ENCODE data around the gene LTA4H. TPM values are rescaled to one million over a fixed set of nuclear protein-coding genes. Genes with fewer than 3 reads are reported as not detected.

The LTA4H gene
- total RNA-seq, 1 donor from 2014 or later: 83.5 TPM

DNA sequence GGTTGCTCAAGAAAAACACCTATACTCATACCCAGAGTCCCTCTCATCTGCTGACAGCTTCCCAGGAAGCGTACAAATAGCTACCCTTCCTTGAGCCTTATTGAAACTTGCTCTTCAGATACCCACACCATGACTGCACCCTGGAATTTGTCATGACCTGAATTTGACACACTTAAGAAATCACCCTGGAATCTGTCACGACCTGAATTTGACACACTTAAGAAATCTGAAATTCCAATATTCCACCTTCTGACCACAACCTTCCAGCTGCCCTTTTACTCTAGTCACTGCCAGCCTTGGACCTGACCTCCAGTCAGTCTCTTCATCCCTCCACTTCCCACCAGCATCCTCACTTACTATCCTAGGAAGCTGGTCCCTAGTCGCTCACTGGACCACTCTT, 38.1 kb downstream of the LTA4H start:
- H3K4me3 ChIP-seq (ENCODE audit: low read depth, low read length): no peak overlapping the region
- TF ChIP-seq, protein P1, sequence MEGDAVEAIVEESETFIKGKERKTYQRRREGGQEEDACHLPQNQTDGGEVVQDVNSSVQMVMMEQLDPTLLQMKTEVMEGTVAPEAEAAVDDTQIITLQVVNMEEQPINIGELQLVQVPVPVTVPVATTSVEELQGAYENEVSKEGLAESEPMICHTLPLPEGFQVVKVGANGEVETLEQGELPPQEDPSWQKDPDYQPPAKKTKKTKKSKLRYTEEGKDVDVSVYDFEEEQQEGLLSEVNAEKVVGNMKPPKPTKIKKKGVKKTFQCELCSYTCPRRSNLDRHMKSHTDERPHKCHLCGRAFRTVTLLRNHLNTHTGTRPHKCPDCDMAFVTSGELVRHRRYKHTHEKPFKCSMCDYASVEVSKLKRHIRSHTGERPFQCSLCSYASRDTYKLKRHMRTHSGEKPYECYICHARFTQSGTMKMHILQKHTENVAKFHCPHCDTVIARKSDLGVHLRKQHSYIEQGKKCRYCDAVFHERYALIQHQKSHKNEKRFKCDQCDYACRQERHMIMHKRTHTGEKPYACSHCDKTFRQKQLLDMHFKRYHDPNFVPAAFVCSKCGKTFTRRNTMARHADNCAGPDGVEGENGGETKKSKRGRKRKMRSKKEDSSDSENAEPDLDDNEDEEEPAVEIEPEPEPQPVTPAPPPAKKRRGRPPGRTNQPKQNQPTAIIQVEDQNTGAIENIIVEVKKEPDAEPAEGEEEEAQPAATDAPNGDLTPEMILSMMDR (IDR thresholded peaks at IDR 0.05; ENCODE audit: insufficient read depth, low read length, severe bottlenecking): no peak
- peak; percentile 30 for DNase-seq (ENCODE audit: low read depth)
- H3K27me3 ChIP-seq (ENCODE audit: control insufficient read depth, insufficient read depth, low read length): no peaks in the 10 kb centered on the region
- peaks cover 2% of the 10 kb centered on the region for H3K36me3 ChIP-seq (ENCODE audit: control insufficient read depth, insufficient read depth, low read length)
- no peak for FAIRE-seq

DNA sequence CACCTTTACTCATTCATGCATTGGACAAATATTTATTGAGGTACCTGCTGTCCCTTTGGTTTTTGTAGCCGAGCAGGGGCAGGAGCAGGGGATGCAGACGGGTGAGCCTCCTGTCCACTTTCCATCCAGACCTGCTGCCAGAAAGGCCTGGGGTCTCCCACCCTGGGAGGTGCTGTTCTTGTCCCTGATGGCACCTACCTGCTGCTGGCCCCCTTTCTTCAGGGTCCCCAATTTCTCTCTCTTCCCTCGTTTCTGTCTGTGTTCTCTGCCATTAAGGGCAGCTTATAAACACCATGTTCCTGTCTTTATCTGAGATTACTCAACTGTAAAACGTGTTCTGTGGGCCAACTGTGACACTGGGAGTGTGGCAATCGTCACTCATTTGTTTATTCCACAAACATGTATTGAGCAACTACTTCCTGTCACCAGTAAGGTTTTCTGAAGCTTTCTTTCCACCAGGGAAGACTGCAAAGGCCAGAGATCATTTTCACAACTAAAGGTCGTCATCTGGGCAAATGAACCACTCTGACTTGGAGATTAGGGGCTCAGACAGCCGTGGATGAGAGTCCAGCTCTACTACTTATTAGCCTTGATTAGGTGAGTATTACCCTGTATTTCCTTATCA, 39.2 kb downstream of the LTA4H start, which contains the start of gene HAL:
HAL (minus strand) TSS at position 311 of the 625 bp plus-strand sequence. CDS start 434 bp downstream, outside the sequence.
- TF ChIP-seq, protein P1 (IDR thresholded peaks at IDR 0.05; ENCODE audit: insufficient read depth, low read length, severe bottlenecking): no peak
- Histone ChIP-seq H3K4me3 (ENCODE audit: low read depth, low read length) (no peak within 1 kb of the TSS), H3K27me3 (ENCODE audit: control insufficient read depth, insufficient read depth, low read length) (no peaks in the 10 kb centered on the region), H3K36me3 (ENCODE audit: control insufficient read depth, insufficient read depth, low read length) (peaks cover 1% of the 10 kb centered on the region)
- no peak for FAIRE-seq
- peak; percentile 42 for DNase-seq (ENCODE audit: low read depth)

DNA sequence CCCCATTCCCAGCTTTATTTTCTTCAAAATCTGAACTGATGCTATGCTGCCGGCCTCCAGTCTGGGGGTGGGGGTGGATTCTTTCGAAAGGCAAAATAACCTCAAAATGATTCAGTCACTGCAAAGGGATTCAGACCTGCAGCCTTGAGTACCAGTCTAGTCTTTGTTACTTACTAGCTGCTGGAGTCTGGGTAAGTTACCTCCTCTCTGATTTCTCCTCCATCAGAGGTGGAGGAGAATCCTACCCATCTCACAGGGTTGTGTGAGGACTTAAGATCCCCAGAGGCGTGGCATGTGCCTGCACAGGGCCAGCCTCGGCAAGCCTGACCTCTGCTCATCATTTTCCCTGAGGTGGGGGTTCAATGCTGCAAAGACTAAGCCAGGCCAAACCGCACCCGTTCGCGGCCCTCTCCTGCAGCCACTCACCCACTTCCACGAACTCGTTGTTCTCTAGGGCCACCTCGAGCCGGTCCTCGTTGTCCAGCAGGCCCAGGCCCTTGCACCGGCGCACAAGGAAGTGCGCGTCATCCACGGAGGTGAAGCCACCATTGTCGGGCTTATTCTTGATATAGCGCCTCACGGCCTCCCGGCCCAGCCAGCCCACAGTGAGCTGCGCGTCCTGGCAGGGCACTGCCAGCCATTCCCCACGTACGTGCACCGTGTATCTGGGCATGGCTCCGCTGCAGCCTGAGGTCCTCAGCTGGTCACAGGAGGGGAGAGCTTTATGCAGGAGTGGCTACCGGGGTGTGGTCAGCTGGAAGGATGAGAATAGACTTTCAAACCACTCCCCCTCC, 40.0 kb downstream of the LTA4H start:
- Histone ChIP-seq H3K27me3 (ENCODE audit: control insufficient read depth, insufficient read depth, low read length) (no peaks in the 10 kb centered on the region), H3K4me3 (ENCODE audit: low read depth, low read length) (no peak overlapping the region), H3K36me3 (ENCODE audit: control insufficient read depth, insufficient read depth, low read length) (no peaks in the 10 kb centered on the region)
- DNase-seq (ENCODE audit: low read depth) (no peak), FAIRE-seq (no peak)
- TF ChIP-seq, protein P1 (IDR thresholded peaks at IDR 0.05; ENCODE audit: insufficient read depth, low read length, severe bottlenecking): no peak

DNA sequence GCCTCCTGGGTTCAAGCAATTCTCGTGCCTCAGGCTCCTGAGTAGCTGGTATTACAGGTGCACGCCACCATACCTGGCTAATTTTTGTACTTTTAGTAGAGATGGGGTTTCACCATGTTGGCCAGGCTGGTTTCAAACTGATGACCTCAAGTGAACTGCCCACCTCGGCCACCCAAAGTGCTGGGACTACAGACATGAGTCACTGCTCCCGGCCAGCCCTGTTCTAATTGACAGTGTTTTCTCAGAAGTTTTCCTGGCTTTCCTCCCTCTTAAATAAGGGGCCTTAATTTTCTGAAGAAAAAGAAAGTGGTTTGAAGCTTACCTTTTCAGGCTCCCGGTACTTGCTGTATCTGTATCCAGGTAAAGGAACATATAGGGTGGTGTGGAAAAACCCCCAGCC, 40.9 kb downstream of the LTA4H start:
- TF ChIP-seq, protein P1 (IDR thresholded peaks at IDR 0.05; ENCODE audit: insufficient read depth, low read length, severe bottlenecking): no peak
- H3K36me3 ChIP-seq (ENCODE audit: control insufficient read depth, insufficient read depth, low read length): no peaks in the 10 kb centered on the region
- no peak overlapping the region for H3K4me3 ChIP-seq (ENCODE audit: low read depth, low read length)
- H3K27me3 ChIP-seq (ENCODE audit: control insufficient read depth, insufficient read depth, low read length): no peaks in the 10 kb centered on the region
- DNase-seq (ENCODE audit: low read depth) (no peak), FAIRE-seq (no peak)

DNA sequence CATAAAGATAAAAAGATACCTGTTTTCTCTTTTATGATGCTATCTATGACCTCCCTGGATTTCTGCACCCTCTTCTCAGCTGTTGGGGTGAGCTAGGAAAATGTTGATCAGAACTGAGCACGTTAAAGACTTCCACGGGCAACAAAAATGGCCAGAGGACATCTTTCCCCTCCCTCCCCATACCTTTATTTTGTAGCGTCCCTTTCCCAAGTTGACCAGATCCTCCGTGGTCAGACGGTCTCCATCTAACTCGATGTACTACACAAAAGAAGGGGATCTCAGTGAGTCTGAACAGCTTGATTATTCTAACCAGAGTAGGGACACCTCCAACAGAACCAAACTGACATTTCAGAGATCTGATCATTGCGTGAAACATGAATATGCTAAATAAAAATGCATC, 41.5 kb downstream of the LTA4H start:
- H3K36me3 ChIP-seq (ENCODE audit: control insufficient read depth, insufficient read depth, low read length): no peaks in the 10 kb centered on the region
- DNase-seq (ENCODE audit: low read depth) (no peak), FAIRE-seq (no peak)
- TF ChIP-seq, protein P1 (IDR thresholded peaks at IDR 0.05; ENCODE audit: insufficient read depth, low read length, severe bottlenecking): no peak
- no peaks in the 10 kb centered on the region for H3K27me3 ChIP-seq (ENCODE audit: control insufficient read depth, insufficient read depth, low read length)
- no peak overlapping the region for H3K4me3 ChIP-seq (ENCODE audit: low read depth, low read length)

Data from bronchial epithelial cell (primary cell).